K562 (cell line): ENCODE measurements around the gene MINDY4. TPM values are rescaled to one million over a fixed set of nuclear protein-coding genes. Genes with fewer than 3 reads are reported as not detected.
A peak's percentile ranks its signal among the peaks of the same experiment; 100 is the strongest.

ENCODE experiments used
- ATAC-seq: fragments of 200-7000 bp; cut with Tn5 transposase; 3 replicates; pipeline ENCODE4 v1.9.1; 2020; ENCODE audit warnings: moderate library complexity
- BruUV-seq: library from RNA; stranded (reverse); fragments of 400-500 nt; replicated peaks from 2 replicates; lab custom pipeline; 2021; lab: Mats Ljungman, UMichigan
- CTCF ChIA-PET: fragments of 300-600 bp; formaldehyde crosslinking; extraction: SDS; loops from one replicate; lab custom pipeline; 2021; ENCODE audit warnings: low intra/inter-chr PET ratio; lab: Yijun Ruan, JAX
- POLR2A ChIA-PET: fragments of 300-600, 350-650 bp; sonication (Branson Sonifier 250); formaldehyde crosslinking; extraction: SDS; loops from one replicate; lab custom pipeline; 2021; ENCODE audit warnings: antibody characterized with exemption, inconsistent platforms; lab: Yijun Ruan, JAX
- DNase-seq, 4 experiments: peaks; one replicate each; pipeline versions ENCODE4 v3.0.0 to v3.0.0-alpha.2; 2011 to 2018; ENCODE audit warnings: low spot score in 3 of 4, mixed read lengths in 3 of 4; ENCODE audit errors: extremely low read depth in 1 of 4
- FAIRE-seq: peaks from 2 replicates; lab custom pipeline; 2011; peaks lifted over from hg19 to GRCh38; lab: Jason Lieb, UNC
- H2AFZ ChIP-seq: 2 replicates; pipeline ENCODE4 v1.6.0; 2011; ENCODE audit warnings: low read depth, low read length, control low read depth, inconsistent platforms
- H3K27ac ChIP-seq: fragments of 200-600 bp; 3 replicates; pipeline ENCODE4 v1.8.0; 2011; ENCODE audit warnings: low read depth, mild to moderate bottlenecking, control low read depth, inconsistent platforms, low read length, moderate library complexity, mixed read lengths; ENCODE audit errors: extremely low read depth
- H3K27me3 ChIP-seq, 2 experiments: fragments of 300-600 bp in 1 of 2; 2 replicates in 1 of 2; 3 replicates in 1 of 2; pipeline versions ENCODE4 v1.6.0 to v1.8.0; 2011; ENCODE audit warnings: inconsistent platforms in 2 of 2, low read length in 2 of 2, mild to moderate bottlenecking in 1 of 2, mixed read lengths in 1 of 2, moderate library complexity in 1 of 2; ENCODE audit not compliant: control insufficient read depth in 2 of 2, insufficient read depth in 2 of 2
- H3K36me3 ChIP-seq: fragments of 300-600 bp; 3 replicates; pipeline ENCODE4 v1.8.0; 2011; ENCODE audit warnings: mild to moderate bottlenecking, low read length, inconsistent platforms; ENCODE audit not compliant: control insufficient read depth, insufficient read depth
- H3K4me1 ChIP-seq, 2 experiments: fragments of 200-600 bp in 1 of 2; replicated peaks in 1 of 2; 2 replicates in 1 of 2; 3 replicates in 1 of 2; pipeline versions ENCODE4 v1.5.1 to v1.8.0; 2011; ENCODE audit warnings: inconsistent platforms in 2 of 2, low read length in 2 of 2, mild to moderate bottlenecking in 1 of 2, mixed read lengths in 1 of 2, moderate library complexity in 1 of 2; ENCODE audit not compliant: control insufficient read depth in 2 of 2, insufficient read depth in 2 of 2
- H3K4me2 ChIP-seq: 2 replicates; pipeline ENCODE4 v1.6.1; 2011; ENCODE audit warnings: low read length, control low read depth, inconsistent platforms, mixed read lengths; ENCODE audit not compliant: insufficient read depth
- H3K4me3 ChIP-seq: fragments of 200-600 bp; sonication (generic), shearing (Covaris generic); 2 replicates; pipeline ENCODE4 v1.5.1; 2016; ENCODE audit warnings: control low read depth, inconsistent platforms
- H3K79me2 ChIP-seq: fragments of 200-600 bp; 3 replicates; pipeline ENCODE4 v1.8.0; 2011; ENCODE audit warnings: low read length, inconsistent platforms; ENCODE audit not compliant: control insufficient read depth, insufficient read depth
- H3K9ac ChIP-seq, 2 experiments: 2 replicates each; pipeline versions ENCODE4 v1.6.0 to v1.6.1; 2011; ENCODE audit warnings: low read depth in 2 of 2, low read length in 2 of 2, control low read depth in 1 of 2, inconsistent platforms in 1 of 2, mild to moderate bottlenecking in 1 of 2, mixed read lengths in 1 of 2; ENCODE audit not compliant: insufficient read depth in 1 of 2
- H3K9me1 ChIP-seq: one replicate; pipeline ENCODE4 v1.6.0; 2011; ENCODE audit warnings: inconsistent platforms, mild to moderate bottlenecking, low read length, moderate library complexity; ENCODE audit not compliant: control insufficient read depth, insufficient read depth
- H3K9me3 ChIP-seq: replicated peaks from 2 replicates; pipeline ENCODE4 v1.5.1; 2011; ENCODE audit warnings: low read depth, low read length, inconsistent platforms; ENCODE audit not compliant: control insufficient read depth, insufficient read depth
- H4K20me1 ChIP-seq: replicated peaks from 2 replicates; pipeline ENCODE4 v1.6.1; 2011; ENCODE audit warnings: low read length, inconsistent platforms, mixed read lengths; ENCODE audit not compliant: control insufficient read depth, insufficient read depth
- BCLAF1 ChIP-seq, 2 experiments: fragments of 450-650 bp in 1 of 2; IDR thresholded peaks; 2 replicates each; pipeline ENCODE4 v1.6.1; 2011 to 2017; ENCODE audit warnings: low read depth in 2 of 2, antibody characterized with exemption in 1 of 2, borderline replicate concordance in 1 of 2, low read length in 1 of 2, mild to moderate bottlenecking in 1 of 2, mixed read lengths in 1 of 2; ENCODE audit not compliant: control insufficient read depth in 1 of 2
- CBFA2T2 ChIP-seq: fragments of 450-650 bp; conservative IDR thresholded peaks from 2 replicates; pipeline ENCODE4 v1.6.1; 2017; ENCODE audit warnings: mild to moderate bottlenecking
- FOSL1 ChIP-seq: fragments of 200-800 bp; sonication (Bioruptor generic); conservative IDR thresholded peaks from 2 replicates; pipeline ENCODE4 v1.6.1; 2016; ENCODE audit warnings: missing genetic modification characterization, missing compliant biosample characterization
- GABPA ChIP-seq: fragments of 200-800 bp; sonication (Bioruptor generic); conservative IDR thresholded peaks from 2 replicates; pipeline ENCODE4 v1.6.1; 2016; ENCODE audit warnings: low read depth, missing genetic modification characterization, missing compliant biosample characterization
- HDAC3 ChIP-seq: fragments of 450-650 bp; IDR thresholded peaks from 2 replicates; pipeline ENCODE4 v1.6.1; 2018; ENCODE audit warnings: borderline replicate concordance, mild to moderate bottlenecking, moderate library complexity; ENCODE audit not compliant: partially characterized antibody
- MAX ChIP-seq: sonication (generic); formaldehyde crosslinking; IDR thresholded peaks from 2 replicates; pipeline ENCODE4 v1.9.0; 2022; ENCODE audit warnings: mild to moderate bottlenecking, missing genetic modification reagents
- NBN ChIP-seq: fragments of 450-650 bp; IDR thresholded peaks from 2 replicates; pipeline ENCODE4 v1.6.1; 2016; ENCODE audit warnings: low read depth, mild to moderate bottlenecking
- NR2C1 ChIP-seq, 2 experiments: fragments of 450-650 bp; IDR thresholded peaks; 2 replicates each; pipeline ENCODE4 v1.6.1; 2017; ENCODE audit warnings: mild to moderate bottlenecking in 2 of 2, antibody characterized with exemption in 1 of 2, inconsistent platforms in 1 of 2, missing compliant biosample characterization in 1 of 2, missing genetic modification characterization in 1 of 2
- PKNOX1 ChIP-seq: fragments of 450-650 bp; IDR thresholded peaks from 2 replicates; pipeline ENCODE4 v1.6.1; 2016
- SIRT6 ChIP-seq: IDR thresholded peaks from one replicate; pipeline ENCODE4 v1.6.1; 2012; ENCODE audit warnings: low read depth, mild to moderate bottlenecking, control low read depth, inconsistent platforms, low read length, moderate library complexity
- ZNF445 ChIP-seq: fragments of 250-450 bp; sonication (Bioruptor Pico); IDR thresholded peaks from 2 replicates; pipeline ENCODE4 v1.4.0; 2020; ENCODE audit warnings: low read depth, mild to moderate bottlenecking, moderate library complexity
- ZNF668 ChIP-seq: fragments of 250-450 bp; sonication (Bioruptor Pico); IDR thresholded peaks from 2 replicates; pipeline ENCODE4 v1.8.0; 2022; ENCODE audit warnings: mild to moderate bottlenecking, inconsistent platforms
- ZSCAN29 ChIP-seq: fragments of 450-650 bp; IDR thresholded peaks from 2 replicates; pipeline ENCODE4 v1.6.1; 2017
- WGBS: fragments of 100-300 bp; shearing (Covaris generic); methylation state at CpG from one replicate; pipeline ENCODE4 v1.1.6; 2016; ENCODE audit warnings: low coverage, mixed read lengths; ENCODE audit not compliant: insufficient coverage; ENCODE audit errors: missing lambda C conversion rate; 5-methylcytosine and 5-hydroxymethylcytosine counted together
- in situ Hi-C: fragments of 300-500 bp; cut with MboI; formaldehyde crosslinking; loops from 4 replicates; pipeline ENCODE4 v1.15.0; 2018; ENCODE audit warnings: inconsistent platforms, mixed read lengths
- intact Hi-C: fragments of 100-400 bp; cut with micrococcal nuclease; formaldehyde crosslinking; loops from 2 replicates; pipeline ENCODE4 v1.14.2; 2022
- polyA plus RNA-seq, 8 experiments: library from polyadenylated mRNA; depleted of rRNA in 4 of 8; stranded (reverse) in 5 of 8; unstranded in 3 of 8; fragments of >200 nt; fragmentation: Nextera tagmentation in 2 of 8; fragmentation: Illumina TruSeq in 1 of 8; extraction: Ambion mirVana in 2 of 8; extraction: Trizol in 1 of 8; gene quantifications; 2 replicates each; pipeline versions ENCODE4 v1.2.1 to v1.2.3, GENCODE V29; 2011 to 2014; ENCODE audit warnings: inconsistent platforms in 1 of 8, missing spikeins in 1 of 8
- total RNA-seq, 7 experiments: library from RNA; depleted of rRNA in 6 of 7; stranded (reverse); fragments of >200 nt in 6 of 7; fragmentation: Illumina TruSeq in 2 of 7; extraction: Trizol in 2 of 7; gene quantifications; 2 replicates each; pipeline versions ENCODE4 v1.2.1 to v1.2.3, GENCODE V29; 2011 to 2021; ENCODE audit warnings: low replicate concordance in 1 of 7

MINDY4 gene
- total and polyA plus RNA-seq, 9 of the 15 experiments (the other 6 are each of a cell fraction or from before 2014, with no cell fraction given) = 2.1 to 16.7 (median 11.0) TPM

- TF ChIP-seq FOSL1 (peak; percentile 94), GABPA (tag) (peak; percentile 65)
- TF ChIP-seq, all 486 proteins: peak for 6
Observed at GRCh38 chr7:30914596-30914995, 143.4 kb downstream of the MINDY4 start (continued).

- Histone ChIP-seq H3K79me2 (no peaks in the 10 kb centered on the region; the same call in 2 of the 3 replicates), H3K9ac (peak overlapping the region; percentile 56 to 84), H3K4me3 (peak overlapping the region; percentile 5), H3K9me1 (no peaks in the 10 kb centered on the region), H3K36me3 (no peaks in the 10 kb centered on the region), H3K9me3 (no peaks in the 10 kb centered on the region), H3K4me2 (peak overlapping the region; percentile 70), H2AFZ (peak overlapping the region; percentile 42), H4K20me1 (no peaks in the 10 kb centered on the region), H3K4me1 (peaks cover 76 to 82% of the 10 kb centered on the region in 2 experiments), H3K27me3 (no peaks in the 10 kb centered on the region), H3K27ac (peak overlapping the region; percentile 82)
- ATAC-seq (peak; percentile 79), FAIRE-seq (peak; percentile 96), DNase-seq (peak; percentile 92 to 94 (median 94))
- in situ Hi-C loops = no loop called here
- intact Hi-C loops = loop anchor here (1.0 to 2.0 kb wide), 3 partner anchors 18 to 154 kb away; no protein-coding TSS in a partner anchor
- ChIA-PET CTCF (no interaction called here), POLR2A (interaction anchor here (0.6 to 1.4 kb wide), 4 partner anchors 16 to 1828 kb away, joined by 3 read pairs; no protein-coding TSS in a partner anchor)
- no TSS peak for BruUV-seq
- WGBS = 3% methylated on average over 11 of the region's 11 CpGs
- TF ChIP-seq NBN (peak; percentile 89; the same call in 1 of the 2 replicates), SIRT6 (no peak), CBFA2T2 (peak; percentile 98), MAX (CRISPR knock-in tag) (no peak), NR2C1 (IDR thresholded peaks at IDR 0.05) (peak; percentile 60), NR2C1 (tag; IDR thresholded peaks at IDR 0.05) (peak; percentile 66), ZNF445 (no peak), ZSCAN29 (no peak), BCLAF1 (IDR thresholded peaks at IDR 0.05; ENCODE audit: borderline replicate concordance in 1 of 2, control insufficient read depth in 1 of 2, low read depth in 2 of 2, low read length in 1 of 2) (no peak), PKNOX1 (peak; percentile 57), ZNF668 (CRISPR knock-in tag) (no peak), HDAC3 (no peak)
Observed at GRCh38 chr7:30915005-30915601, 143.9 kb downstream of the MINDY4 start.
